EH (cell line): ENCODE data around the gene KCNQ5.

Experiments
- DNase-seq: peaks from one replicate; pipeline ENCODE4 v3.0.0-alpha.2; 2015; ENCODE audit warnings: low read depth

The KCNQ5 gene

GRCh38 chr6:72639920-72640614 lies 18.2 kb downstream of the KCNQ5 start:
- DNase-seq = no peak

DNA sequence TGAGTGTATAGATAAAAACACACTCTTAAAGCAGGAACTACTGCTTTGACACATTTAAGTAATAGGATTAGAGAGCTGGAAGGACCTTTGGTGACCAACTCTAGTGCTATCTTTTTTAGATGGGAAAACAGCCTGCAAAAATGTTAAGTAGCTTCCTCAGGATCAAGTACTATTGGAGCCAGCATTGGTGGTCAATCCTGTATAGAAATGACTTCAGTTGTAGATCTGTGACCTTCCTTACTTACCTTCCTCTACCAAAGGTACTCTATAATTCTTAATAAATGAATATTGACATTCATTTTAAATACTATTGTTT lies 18.7 kb downstream of the KCNQ5 start:
- DNase-seq = no peak

GRCh38 chr6:72642435-72642834 lies 20.6 kb downstream of the KCNQ5 start:
- DNase-seq = no peak

- DNase-seq = peak; percentile 35
Measured at GRCh38 chr6:72643214-72643613, 21.4 kb downstream of the KCNQ5 start.

GRCh38 chr6:72646604-72647485 lies 25.0 kb downstream of the KCNQ5 start:
- DNase-seq = peak; percentile 39

DNA sequence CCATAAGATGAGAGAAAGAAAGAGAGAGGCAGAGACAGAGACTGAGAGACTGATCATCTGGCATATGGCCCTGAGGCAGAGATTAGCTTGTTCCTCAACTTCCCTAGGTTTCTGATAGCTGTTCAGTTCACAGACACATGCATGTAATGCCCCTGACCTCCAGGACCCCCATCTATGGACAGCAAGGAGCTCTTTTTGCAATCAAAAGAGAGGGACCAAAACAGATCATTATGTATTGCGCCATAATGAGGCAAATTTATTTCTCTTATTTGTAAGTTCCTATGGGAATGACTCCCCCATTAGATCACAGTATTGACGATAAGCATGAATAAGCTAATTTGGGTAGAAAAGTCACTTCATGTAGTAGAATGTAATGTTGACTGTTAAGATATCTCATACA lies 25.6 kb downstream of the KCNQ5 start:
- DNase-seq = no peak

GRCh38 chr6:72649032-72649984 lies 27.4 kb downstream of the KCNQ5 start:
- peak; percentile 85 for DNase-seq

- DNase-seq = peak; percentile 29
Measured at GRCh38 chr6:72650081-72650745, 28.3 kb downstream of the KCNQ5 start.

- DNase-seq = peak; percentile 78
Measured at GRCh38 chr6:72651174-72651573, 29.3 kb downstream of the KCNQ5 start.

DNA sequence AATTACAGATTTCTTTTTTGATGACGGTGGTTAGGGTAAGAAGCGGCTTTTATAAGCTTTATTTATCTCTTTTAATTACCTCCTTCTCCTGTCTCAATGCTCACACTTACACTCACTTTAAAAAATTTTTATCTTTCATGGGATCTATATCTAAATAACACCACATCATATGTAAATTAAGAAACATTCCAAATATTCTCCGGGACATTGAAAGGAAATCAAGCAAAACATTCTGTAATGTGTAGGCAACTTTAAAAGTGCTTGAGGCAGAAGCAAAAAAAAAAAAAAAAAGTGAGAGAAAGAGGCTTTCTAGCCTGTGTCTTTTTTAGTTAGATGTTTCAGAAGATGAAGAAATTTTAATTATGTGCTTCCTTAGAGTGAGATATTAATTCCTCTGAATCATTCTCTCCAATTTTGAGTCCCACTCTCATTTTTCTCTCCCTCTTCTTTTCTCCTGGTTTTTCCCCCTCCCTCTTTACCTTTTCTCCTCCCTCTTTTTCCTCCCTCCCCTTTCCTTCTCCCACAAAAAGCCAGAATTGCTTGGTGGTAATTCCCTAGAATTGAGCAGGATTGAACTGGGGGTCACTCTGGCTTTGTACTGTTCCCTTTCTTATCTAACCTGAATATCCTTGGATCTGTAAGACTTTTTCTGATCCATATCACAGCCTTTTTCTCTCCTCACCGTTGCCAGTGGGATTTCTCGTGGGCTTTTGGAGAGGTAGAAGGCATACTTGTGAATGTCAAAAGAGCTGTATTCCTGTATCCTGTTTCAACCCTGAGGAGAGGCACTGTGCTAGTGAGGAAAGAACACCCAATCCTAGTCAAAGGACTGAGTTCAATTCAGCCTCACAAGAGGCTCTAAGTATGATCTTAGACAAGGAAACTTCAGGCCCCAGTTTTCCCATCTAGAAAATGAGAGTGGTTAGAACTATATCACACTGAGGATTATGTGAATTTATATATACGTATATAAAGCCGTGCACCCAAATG lies 30.4 kb downstream of the KCNQ5 start:
- peak; percentile 57 for DNase-seq

GRCh38 chr6:72653026-72653425 lies 31.2 kb downstream of the KCNQ5 start:
- DNase-seq = no peak

DNA sequence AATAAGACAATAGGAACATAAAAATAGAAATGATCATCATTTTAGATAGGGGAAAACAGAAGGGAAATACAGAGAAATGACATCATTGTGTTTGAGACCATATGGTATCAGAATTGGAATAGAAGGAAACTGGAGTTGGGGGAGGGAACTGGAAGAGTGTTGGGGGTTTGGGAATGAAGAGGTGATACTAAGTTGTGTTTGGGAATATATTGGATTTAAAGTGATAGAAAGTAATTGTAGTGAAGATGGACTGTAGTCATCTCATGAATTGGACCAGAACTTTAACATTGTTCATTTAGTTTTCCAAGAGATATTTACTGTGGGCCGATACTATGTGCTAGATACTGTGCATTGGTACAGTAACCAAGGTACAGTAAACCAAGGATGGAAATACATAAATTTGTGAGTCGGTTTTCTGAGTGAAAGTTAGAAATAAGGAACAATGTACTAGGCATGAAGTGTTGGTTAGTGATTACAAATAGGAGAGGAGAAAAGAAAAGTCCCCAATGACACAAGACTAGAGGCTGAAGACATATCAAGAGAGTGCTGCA lies 32.3 kb downstream of the KCNQ5 start:
- DNase-seq = no peak

- peak; percentile 64 for DNase-seq
Measured at GRCh38 chr6:72657407-72658197, 35.7 kb downstream of the KCNQ5 start.

DNA sequence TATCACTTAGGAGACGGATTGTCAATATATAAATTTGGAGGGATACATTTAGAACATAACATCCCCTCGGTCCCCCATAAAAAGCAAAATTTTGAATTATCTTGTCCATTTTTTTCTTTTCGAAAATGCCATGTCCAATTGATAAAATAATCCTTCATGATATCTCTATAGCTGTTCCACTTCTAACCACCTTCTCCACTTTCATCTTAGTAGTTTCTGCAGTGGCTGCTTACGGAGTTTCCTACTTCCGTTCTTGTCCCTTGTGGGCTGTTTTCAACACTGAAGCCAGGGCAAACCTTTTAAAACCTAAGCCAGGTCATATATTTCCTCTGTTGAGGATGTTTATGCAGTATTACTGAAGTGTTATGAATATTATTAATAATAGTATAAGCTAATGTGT lies 37.9 kb downstream of the KCNQ5 start:
- no peak for DNase-seq

DNA sequence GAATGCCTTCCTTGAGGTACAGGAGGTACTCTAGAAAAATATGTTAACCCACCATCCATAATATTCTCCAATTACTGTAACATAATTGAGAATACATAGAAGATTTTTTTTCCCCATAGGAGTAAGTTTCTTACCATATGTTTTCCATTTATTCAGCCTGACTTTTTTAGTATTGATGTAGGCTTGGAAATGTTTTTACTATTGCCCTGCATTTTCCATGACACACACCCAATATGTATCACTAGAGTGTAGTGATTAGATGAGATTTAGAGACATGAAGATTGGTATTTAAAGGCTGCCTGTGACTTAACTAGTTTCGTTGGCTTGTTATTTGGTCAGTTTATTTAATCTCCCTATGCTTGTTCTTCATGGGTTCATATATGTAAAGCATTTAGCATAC lies 39.5 kb downstream of the KCNQ5 start:
- peak; percentile 20 for DNase-seq

- no peak for DNase-seq
Measured at GRCh38 chr6:72665599-72665998, 43.7 kb downstream of the KCNQ5 start.

DNA sequence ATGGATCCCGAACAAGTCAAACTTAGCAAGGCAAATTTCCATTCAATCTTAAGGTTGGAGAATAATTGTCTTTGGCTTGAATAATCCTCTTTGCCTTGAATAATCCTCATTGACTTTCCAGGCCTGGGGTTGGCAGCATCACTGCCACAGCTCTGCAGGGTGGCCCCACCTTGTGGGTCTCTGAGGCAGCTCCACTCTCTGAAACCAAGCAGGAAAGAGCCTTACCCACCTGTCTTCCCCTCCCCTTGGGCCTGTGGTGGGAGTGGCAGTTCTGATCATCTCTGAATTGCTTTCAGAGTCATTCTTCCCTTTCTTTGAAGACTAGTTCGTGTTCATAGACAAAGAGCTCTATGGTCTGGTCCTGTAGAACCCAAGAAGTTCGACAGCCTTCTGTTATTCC lies 47.5 kb downstream of the KCNQ5 start:
- no peak for DNase-seq

DNA sequence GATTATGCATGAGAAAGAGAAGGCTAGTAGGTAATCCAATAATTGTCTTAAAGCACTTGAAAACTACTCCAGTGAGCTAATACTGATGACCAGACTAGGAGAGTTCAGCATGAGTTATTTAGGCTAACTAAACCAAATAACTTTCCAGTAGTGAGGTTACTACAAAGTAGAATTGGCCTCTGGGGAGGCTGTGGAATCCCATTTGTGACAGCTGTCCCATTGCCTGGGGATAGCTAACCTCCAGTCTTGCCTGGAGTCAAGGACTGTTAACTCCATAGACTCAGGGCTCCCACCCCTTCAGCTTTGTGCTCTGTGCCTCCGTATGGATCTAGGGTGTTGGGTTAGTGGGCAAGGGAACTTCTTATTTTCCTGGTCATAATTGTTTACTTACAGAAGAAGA lies 51.0 kb downstream of the KCNQ5 start:
- no peak for DNase-seq

GRCh38 chr6:72674842-72675241 lies 53.0 kb downstream of the KCNQ5 start:
- no peak for DNase-seq

DNA sequence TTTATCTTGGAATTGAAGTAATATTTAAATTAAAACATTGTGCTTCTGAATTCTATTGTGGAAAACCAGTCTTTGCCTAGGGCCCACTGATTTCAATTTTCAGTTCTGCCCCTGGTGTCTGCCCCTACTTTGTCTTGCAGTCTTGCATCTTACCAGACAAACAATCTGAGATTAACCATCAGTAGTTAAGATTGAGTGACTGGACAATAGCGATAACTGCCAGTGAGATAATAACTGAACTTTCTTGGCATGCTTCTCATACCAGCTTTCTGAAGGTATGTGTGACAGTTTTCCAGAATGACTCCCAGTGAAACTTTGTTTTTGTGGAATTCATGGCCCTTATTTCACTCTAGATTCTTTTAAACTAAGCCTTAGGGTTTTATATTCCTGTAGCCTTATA lies 53.5 kb downstream of the KCNQ5 start:
- peak; percentile 60 for DNase-seq
